HEK293T (cell line): Measurements from ENCODE around the gene RCSD1.

Experiments
- CTCF ChIA-PET: fragments of 350-600 bp; formaldehyde crosslinking; extraction: SDS; loops from one replicate; lab custom pipeline; 2021; ENCODE audit warnings: antibody characterized with exemption, inconsistent platforms; lab: Yijun Ruan, JAX
- POLR2A ChIA-PET: fragments of 350-600 bp; formaldehyde crosslinking; extraction: SDS; loops from one replicate; lab custom pipeline; 2020; ENCODE audit warnings: antibody characterized with exemption, inconsistent platforms; lab: Yijun Ruan, JAX
- DNase-seq: peaks from one replicate; pipeline ENCODE4 v3.0.0; 2012; ENCODE audit warnings: mixed read lengths; ENCODE audit errors: extremely low spot score
- ARNT ChIP-seq: fragments of 450-650 bp; IDR thresholded peaks from 2 replicates; pipeline ENCODE4 v1.6.1; 2017; ENCODE audit warnings: mild to moderate bottlenecking
- BHLHE40 ChIP-seq: fragments of 450-650 bp; IDR thresholded peaks from 2 replicates; pipeline ENCODE4 v1.6.1; 2016; ENCODE audit warnings: mild to moderate bottlenecking, moderate library complexity, borderline replicate concordance
- CTBP1 ChIP-seq: fragments of 450-650 bp; IDR thresholded peaks from 2 replicates; pipeline ENCODE4 v1.6.1; 2016; ENCODE audit warnings: borderline replicate concordance
- ELF4 ChIP-seq: fragments of 450-650 bp; IDR thresholded peaks from 2 replicates; pipeline ENCODE4 v1.6.1; 2017; ENCODE audit warnings: antibody characterized with exemption
- FOXA1 ChIP-seq: fragments of 450-650 bp; IDR thresholded peaks from 2 replicates; pipeline ENCODE4 v1.6.1; 2016; ENCODE audit warnings: mild to moderate bottlenecking
- FOXK2 ChIP-seq: fragments of 450-650 bp; IDR thresholded peaks from 2 replicates; pipeline ENCODE4 v1.6.1; 2016; ENCODE audit warnings: mild to moderate bottlenecking
- FOXM1 ChIP-seq: fragments of 450-650 bp; IDR thresholded peaks from 2 replicates; pipeline ENCODE4 v1.6.1; 2017; ENCODE audit warnings: mild to moderate bottlenecking, borderline replicate concordance
- HDGF ChIP-seq: fragments of 450-650 bp; IDR thresholded peaks from 2 replicates; pipeline ENCODE4 v1.6.1; 2017; ENCODE audit warnings: antibody characterized with exemption, borderline replicate concordance
- L3MBTL2 ChIP-seq: fragments of 450-650 bp; conservative IDR thresholded peaks from 2 replicates; pipeline ENCODE4 v1.6.1; 2016; ENCODE audit warnings: mild to moderate bottlenecking
- LEF1 ChIP-seq: fragments of 450-650 bp; IDR thresholded peaks from 2 replicates; pipeline ENCODE4 v1.6.1; 2017; ENCODE audit warnings: mild to moderate bottlenecking, borderline replicate concordance
- NFRKB ChIP-seq: fragments of 450-650 bp; IDR thresholded peaks from 2 replicates; pipeline ENCODE4 v1.6.1; 2016; ENCODE audit warnings: mild to moderate bottlenecking, moderate library complexity
- SP1 ChIP-seq: fragments of 450-650 bp; IDR thresholded peaks from 2 replicates; pipeline ENCODE4 v1.6.1; 2017
- SUZ12 ChIP-seq: fragments of 450-650 bp; IDR thresholded peaks from 2 replicates; pipeline ENCODE4 v1.6.1; 2016; ENCODE audit warnings: mild to moderate bottlenecking
- TARDBP ChIP-seq: fragments of 450-650 bp; IDR thresholded peaks from 2 replicates; pipeline ENCODE4 v1.6.1; 2016
- ZNF384 ChIP-seq: fragments of 450-650 bp; IDR thresholded peaks from 2 replicates; pipeline ENCODE4 v1.6.1; 2016
- TF ChIP-seq, protein P1 (sequence below): fragments of 450-650 bp; IDR thresholded peaks from 2 replicates; pipeline ENCODE4 v1.6.1; 2016

Gene RCSD1

DNA sequence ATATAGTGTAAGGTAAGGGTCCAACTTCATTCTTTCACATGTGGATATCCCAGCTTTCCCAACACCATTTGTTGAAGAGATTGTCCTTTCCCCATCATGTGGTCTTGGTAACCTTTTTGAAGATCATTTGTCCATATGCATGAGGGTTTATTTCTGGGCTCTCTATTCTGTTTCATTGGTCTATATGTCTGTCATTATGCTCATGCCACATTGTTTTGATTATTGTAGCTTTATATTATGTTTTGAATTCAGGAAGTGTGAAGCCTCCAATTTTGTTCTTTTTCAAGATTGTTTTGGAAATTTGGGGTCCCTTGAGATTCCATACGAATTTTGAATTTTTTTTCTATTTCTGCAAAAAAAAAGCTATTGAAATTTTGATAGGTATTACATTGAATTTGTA lies 15.2 kb upstream of the RCSD1 start:
- no peak for DNase-seq
- POLR2A ChIA-PET: no interaction called here
- no peak for TF ChIP-seq SP1
- TF ChIP-seq FOXK2: no peak
- TF ChIP-seq HDGF: no peak
- no peak for TF ChIP-seq TARDBP
- TF ChIP-seq NFRKB: no peak
- TF ChIP-seq FOXM1: no peak
- no peak for TF ChIP-seq SUZ12
- TF ChIP-seq FOXA1: no peak
- TF ChIP-seq BHLHE40: no peak
- no peak for TF ChIP-seq L3MBTL2
- TF ChIP-seq ARNT: no peak
- no peak for TF ChIP-seq LEF1
- TF ChIP-seq ELF4: no peak
- no peak for TF ChIP-seq CTBP1
- TF ChIP-seq, protein P1, sequence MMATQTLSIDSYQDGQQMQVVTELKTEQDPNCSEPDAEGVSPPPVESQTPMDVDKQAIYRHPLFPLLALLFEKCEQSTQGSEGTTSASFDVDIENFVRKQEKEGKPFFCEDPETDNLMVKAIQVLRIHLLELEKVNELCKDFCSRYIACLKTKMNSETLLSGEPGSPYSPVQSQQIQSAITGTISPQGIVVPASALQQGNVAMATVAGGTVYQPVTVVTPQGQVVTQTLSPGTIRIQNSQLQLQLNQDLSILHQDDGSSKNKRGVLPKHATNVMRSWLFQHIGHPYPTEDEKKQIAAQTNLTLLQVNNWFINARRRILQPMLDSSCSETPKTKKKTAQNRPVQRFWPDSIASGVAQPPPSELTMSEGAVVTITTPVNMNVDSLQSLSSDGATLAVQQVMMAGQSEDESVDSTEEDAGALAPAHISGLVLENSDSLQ: no peak
- TF ChIP-seq ZNF384: no peak
- CTCF ChIA-PET: no interaction called here

DNA sequence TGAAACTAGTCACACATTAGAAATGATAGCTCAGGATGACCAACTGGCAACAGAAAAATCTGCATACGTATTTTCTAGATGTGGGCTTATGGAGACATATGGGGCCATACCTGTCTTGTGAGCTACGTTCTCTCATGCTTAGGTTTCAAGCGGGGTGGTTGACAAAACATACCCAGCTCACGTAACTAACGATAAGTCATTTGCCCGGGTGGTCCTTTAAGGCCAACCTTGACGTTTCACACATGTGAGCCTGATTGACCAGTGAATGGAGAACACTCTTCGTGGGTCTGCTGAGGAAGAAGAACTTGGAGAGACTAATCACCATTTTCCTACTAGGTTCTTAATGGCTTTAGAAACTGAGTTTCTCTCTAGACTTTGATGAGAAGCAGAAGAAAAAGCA lies 13.5 kb upstream of the RCSD1 start:
- TF ChIP-seq FOXA1 (no peak), SUZ12 (no peak), TARDBP (no peak), LEF1 (no peak), ZNF384 (no peak), BHLHE40 (no peak), HDGF (no peak), FOXK2 (no peak), L3MBTL2 (no peak)
- DNase-seq: no peak
- POLR2A ChIA-PET: no interaction called here
- CTCF ChIA-PET: interaction anchor here (1.6 kb wide), 1 partner anchor 16 kb away, joined by 6 read pairs; no protein-coding TSS in a partner anchor

DNA sequence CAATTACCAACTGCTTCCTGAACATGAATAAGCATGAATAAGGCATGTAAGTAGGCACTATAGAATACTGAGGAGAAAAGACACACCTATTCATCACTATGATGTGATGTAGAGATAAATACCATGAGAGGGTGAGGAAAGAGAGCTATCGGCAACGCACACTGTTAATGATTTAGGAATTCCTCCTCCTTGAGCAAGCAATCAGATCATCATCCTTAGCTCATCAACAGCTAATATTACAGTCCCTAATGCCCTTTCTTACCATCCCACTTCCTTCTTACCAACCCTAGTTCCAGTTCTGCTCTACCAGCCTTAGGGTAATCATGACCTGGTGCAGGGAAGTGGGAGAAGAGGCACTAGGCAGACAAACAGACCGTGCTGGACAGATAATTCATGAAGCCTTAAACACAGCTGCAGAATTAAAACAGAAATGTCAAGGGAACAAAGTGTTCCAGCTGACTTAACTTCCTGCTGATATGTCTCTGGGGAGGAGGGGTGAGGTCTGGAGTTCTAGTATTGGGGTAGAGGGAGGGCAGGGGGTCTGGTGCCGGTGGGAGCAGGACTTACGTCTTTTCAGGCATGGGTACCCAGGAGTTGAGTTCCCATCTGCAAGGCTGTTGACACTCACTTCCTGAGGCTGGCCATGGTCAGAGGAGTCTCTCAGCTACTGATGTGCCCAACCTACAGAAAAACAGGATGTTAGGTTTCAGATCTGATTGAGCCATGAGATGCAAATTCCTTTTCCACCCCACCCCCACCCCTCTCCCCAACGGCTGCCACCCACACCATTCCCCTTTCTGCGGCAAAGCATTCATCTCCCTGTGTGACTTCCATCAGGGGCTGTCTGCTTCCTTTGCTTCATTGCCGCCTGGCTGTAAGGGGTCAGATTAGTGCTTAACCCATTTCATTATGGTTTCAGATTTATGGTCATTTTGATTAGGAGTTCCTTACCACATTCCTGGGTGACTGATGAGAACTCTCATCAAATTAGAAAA lies 12.6 kb upstream of the RCSD1 start:
- DNase-seq: no peak
- CTCF ChIA-PET: interaction anchor here (1.6 kb wide), 1 partner anchor 17 kb away, joined by 6 read pairs; no protein-coding TSS in a partner anchor
- POLR2A ChIA-PET: no interaction called here
- no peak for TF ChIP-seq LEF1
- TF ChIP-seq, protein P1: no peak
- no peak for TF ChIP-seq ELF4
- no peak for TF ChIP-seq ZNF384
- no peak for TF ChIP-seq TARDBP
- no peak for TF ChIP-seq CTBP1
- TF ChIP-seq L3MBTL2: no peak
- no peak for TF ChIP-seq FOXK2
- TF ChIP-seq FOXA1: no peak
- no peak for TF ChIP-seq SUZ12
- no peak for TF ChIP-seq SP1
- no peak for TF ChIP-seq ARNT
- TF ChIP-seq BHLHE40: no peak
- no peak for TF ChIP-seq FOXM1
- TF ChIP-seq NFRKB: no peak
- TF ChIP-seq HDGF: no peak

DNA sequence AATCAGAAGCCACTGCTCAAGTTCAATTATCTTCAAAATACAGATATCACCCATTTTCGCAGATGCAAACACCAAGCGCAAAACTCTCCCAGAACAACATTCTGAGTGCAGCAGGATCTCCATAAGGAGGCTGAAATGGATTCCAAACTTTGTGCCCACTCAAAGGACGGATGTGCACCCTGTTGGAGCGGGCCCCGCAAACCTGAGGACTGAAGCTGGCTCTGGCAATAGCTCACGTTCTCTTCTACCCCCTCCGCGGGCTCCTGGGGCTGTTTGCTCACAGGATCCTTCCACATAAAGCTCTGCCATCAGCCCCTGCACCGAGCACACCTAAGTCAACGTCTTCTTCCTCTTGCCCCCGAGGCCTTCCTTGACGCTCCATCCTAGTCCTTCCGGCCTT lies 11.7 kb upstream of the RCSD1 start:
- DNase-seq: no peak
- ChIA-PET CTCF (no interaction called here), POLR2A (no interaction called here)
- TF ChIP-seq FOXM1 (no peak), ELF4 (no peak), LEF1 (no peak), SP1 (no peak)

DNA sequence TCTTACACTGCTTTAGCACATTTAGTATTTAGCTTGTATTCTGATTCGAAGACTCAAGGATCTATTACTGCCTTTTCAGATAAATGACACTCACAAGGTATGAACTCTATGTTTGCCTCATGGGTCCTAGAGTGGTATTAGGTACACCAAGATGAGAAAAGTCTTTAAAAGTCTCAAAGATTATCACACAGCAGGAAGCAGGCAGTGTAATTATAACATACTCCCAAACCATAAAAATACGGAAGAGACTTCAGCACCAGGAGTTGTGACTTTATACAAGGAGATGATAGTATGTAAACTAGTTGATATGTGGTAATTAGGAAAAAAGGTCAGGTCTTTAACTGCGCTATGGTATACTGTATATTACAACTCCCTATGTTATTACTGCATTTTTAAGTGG lies 11.2 kb upstream of the RCSD1 start:
- ChIA-PET POLR2A (no interaction called here), CTCF (no interaction called here)
- TF ChIP-seq FOXA1: no peak
- TF ChIP-seq FOXK2: no peak
- DNase-seq: no peak

DNA sequence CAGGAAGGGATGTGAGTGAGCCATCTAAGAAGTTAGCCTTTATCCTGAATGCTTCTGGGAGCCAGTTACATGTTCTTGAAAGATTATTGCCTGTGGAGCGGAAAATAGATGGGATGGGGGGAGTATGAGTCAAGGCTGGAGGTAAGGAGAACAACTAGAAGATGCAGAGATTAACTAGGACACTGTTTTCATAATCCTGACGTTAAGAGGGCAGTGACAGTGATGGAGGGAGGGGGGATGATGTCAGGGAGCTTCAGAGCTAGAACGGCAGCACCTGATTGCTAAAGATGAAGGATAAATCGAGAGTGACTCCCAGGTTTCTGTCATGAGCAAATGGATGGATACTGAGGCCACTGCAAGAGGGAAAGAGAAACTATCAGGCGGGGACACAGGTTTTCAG lies 10.0 kb upstream of the RCSD1 start:
- CTCF ChIA-PET: no interaction called here

More for the DNA sequence above, 10.0 kb upstream of the RCSD1 start:
- DNase-seq: no peak
- TF ChIP-seq ELF4: no peak
- TF ChIP-seq BHLHE40: no peak
- no peak for TF ChIP-seq CTBP1
- TF ChIP-seq SUZ12: no peak
- no peak for TF ChIP-seq NFRKB
- no peak for TF ChIP-seq SP1
- POLR2A ChIA-PET: no interaction called here
